ENCODE measurements around the gene APAF1.

GRCh38 chr12:98733667-98734350 is 88.7 kb downstream of the APAF1 start:
- TF ChIP-seq MTF1 (CRISPR knock-in tag; IDR thresholded peaks at IDR 0.05; ENCODE audit: borderline replicate concordance) (no peak), ZKSCAN3 (CRISPR knock-in tag; IDR thresholded peaks at IDR 0.05) (no peak), MEF2D (tag; conservative IDR thresholded peaks at IDR 0.05; ENCODE audit: low read depth) (no peak)

All from K562 (cell line).